GM19468 (cell line): ENCODE results near the gene C1QBP.

Experiments
- ATAC-seq: cut with Tn5 transposase; IDR thresholded peaks from one replicate; pipeline ENCODE4 v1.9.1; 2021; ENCODE audit warnings: mild to moderate bottlenecking, moderate library complexity, moderate number of reproducible peaks; ENCODE audit not compliant: unreplicated experiment; ENCODE audit errors: extremely low read depth

Gene C1QBP, protein sequence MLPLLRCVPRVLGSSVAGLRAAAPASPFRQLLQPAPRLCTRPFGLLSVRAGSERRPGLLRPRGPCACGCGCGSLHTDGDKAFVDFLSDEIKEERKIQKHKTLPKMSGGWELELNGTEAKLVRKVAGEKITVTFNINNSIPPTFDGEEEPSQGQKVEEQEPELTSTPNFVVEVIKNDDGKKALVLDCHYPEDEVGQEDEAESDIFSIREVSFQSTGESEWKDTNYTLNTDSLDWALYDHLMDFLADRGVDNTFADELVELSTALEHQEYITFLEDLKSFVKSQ

DNA sequence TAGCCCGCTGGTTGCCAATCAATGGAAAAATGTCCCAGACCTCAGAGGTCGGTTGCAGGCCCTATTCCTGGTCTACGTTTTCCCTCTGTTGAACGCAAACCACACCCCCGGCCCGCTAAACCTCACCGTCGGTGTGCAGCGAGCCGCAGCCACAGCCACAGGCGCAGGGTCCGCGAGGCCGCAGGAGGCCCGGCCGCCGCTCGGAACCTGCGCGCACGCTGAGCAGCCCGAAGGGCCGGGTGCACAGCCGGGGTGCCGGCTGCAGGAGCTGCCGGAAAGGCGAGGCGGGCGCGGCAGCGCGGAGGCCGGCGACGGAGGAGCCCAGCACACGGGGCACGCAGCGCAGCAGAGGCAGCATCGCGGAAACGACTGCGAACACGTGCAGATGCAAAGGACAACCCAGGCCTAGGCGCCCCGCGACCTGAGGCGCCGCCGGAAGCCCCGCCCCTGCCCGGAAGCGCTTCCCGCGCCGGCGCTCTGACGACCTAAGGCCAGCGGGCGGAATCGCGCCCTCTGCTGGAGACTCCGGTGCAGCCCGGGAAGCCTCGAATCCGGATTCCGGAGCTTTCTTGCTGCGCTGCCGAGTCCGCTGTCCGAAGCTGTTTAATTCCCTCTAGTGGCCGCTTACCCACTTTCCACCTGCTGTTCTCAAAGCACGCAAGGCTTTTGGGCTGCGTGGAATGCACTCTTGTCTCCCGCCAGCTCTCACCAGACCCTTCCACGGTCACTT lies at the start of gene C1QBP:
C1QBP (minus strand) TSS at position 440 of the 730 bp plus-strand sequence; CDS start at position 358, 82 bp downstream.
- ATAC-seq: peak; percentile 51

- ATAC-seq: no peak
Observed at GRCh38 chr17:5488752-5489151, 49.8 kb upstream of the C1QBP start.

- ATAC-seq: peak; percentile 59
Observed at GRCh38 chr17:5486206-5487124, 47.5 kb upstream of the C1QBP start, which contains the start of gene MIS12. Gene MIS12, plus strand, starts transcription at chr17:5486566. Its CDS starts 2,297 bp downstream, at chr17:5488863.

DNA sequence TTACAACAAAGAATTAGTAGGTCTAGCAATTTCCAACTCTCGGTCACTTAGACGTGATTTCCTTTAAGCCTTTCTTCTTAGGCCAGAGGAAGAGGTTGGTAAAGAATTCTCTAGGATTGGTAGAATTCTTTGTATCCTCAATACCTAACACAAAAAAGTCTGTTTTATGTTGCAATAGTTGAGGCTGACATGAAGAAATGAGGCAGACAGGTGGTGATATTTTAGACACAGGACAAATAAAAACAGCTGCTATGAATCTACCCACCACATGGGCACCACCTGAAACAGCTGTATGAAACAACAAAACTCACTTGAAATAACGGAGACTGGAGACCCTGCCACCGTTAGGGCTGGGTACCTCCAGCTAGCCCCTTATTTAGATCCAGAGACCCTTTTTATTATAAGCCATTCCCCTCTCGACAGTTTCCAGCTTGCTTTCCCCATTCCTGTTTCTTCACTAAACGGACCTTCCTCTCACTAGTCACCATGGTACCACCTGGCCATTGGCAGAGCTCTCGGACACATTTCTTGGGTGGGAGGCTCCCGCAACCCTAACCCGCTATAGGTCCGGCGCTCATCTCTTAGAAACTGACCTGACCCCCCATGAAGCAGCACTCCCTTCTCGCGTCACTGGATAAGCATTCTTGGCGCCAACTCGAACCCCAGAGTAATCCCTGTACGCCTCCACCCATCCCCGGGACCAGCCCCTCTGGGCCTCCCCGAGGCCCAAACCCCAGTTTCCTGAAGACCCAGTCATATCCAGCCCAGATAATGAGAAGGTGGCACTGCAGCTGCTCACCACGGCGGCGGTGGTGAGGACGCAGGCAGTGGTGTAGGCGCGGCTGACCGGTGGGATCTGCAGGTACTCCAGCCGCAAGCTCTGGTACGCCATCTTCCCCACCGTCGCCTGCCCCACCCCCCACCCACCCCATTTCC lies 46.6 kb upstream of the C1QBP start, which contains the start of gene DERL2:
DERL2 (minus strand) TSS at position 909 of the 936 bp plus-strand sequence; CDS start at position 892, 17 bp downstream.
- peak; percentile 5 for ATAC-seq

GRCh38 chr17:5481451-5481850 lies 42.5 kb upstream of the C1QBP start:
- ATAC-seq: no peak

GRCh38 chr17:5480962-5481361 lies 42.0 kb upstream of the C1QBP start:
- no peak for ATAC-seq

DNA sequence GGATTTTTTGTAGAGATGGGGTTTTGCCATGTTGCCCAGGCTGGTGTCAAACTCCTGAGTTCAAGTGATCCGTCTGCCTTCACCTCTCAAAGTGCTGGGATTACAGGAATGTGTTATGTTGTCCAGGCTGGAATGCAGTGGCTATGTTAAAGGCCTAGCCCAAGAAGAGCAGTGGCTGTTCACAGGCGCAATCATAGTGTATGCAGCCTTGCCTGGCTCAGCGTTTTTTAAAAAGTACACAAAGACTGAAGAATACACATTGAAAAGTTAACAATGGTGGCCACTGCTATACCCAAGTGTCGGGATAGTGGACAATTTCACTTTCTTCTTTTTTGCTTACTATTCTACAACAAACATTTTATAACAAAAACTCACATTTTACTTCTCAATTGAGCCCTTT lies 40.0 kb upstream of the C1QBP start:
- no peak for ATAC-seq

DNA sequence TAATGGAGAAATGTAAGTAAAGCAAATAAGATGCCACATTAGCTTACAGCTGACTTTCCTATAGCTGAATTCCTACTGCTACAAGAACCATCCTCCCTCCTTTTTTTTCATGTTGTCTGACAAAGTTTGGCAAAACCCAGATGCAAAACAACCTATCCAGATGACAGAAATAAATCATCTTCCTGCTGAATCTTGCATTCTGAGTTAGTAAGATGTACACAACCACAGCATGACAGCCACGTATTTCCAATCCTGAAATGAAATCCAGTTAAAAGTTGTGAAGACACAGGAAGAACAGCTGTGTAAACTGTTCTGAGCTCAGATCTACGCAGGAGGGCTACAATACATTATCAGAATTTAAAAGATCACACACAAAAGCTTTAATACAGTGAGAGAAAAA lies 35.0 kb upstream of the C1QBP start:
- no peak for ATAC-seq

DNA sequence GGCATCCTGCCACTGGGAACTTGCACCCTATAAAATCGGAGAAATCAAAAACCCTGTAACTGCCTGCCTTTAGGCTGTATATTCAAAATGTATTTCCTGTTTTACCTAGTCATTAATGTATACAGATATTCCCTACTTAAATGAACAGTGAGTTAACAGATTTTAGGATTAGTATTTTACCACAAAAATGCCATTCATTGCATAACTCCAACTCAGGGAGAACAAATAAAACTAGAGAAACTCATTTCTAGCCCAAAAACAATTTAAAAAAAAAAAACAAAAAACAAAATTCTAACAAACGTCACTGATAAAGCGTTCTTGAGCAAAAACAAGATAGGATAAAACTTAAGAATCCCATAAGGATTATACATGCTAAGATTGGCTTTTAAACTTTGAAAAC lies 33.6 kb upstream of the C1QBP start:
- ATAC-seq: no peak

DNA sequence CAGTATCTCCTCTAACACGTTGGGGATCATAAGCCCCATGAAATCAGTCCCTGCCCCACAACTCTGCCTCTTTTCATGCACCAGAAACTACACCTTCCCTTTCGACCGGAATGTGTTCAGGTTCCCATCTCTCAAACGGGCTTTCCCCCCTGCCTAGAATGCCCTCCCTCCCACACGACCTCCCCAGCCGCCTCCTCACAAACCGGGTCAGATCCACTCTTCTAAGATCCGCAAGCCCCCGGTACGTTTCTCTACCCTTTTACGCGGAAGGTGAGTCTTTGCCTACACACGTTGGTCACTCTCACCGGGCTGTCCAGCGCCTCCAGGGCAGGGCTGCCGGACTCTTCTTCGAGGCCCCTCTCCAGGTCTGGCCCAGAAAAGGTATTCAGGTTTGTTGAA lies 29.1 kb upstream of the C1QBP start:
- no peak for ATAC-seq

DNA sequence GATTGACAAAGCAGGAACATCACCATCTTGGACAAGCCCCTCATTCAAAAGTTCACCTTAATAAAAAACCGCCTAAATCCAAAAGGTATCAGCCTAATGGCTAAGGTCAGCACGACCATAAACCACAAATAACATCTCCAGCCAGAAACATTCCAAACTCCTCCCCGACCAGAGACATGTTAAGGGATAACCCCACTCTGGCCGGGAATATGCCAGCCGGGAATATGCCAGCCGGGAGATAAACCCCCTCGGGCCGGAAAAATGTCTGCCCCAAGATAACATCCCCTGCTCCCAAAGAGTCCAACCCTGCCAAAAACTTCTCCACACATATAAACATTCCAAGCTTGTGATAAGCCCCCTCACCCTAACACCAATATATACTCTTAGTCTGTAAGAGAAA lies 28.5 kb upstream of the C1QBP start:
- ATAC-seq: no peak

- ATAC-seq: no peak
Observed at GRCh38 chr17:5466295-5466694, 27.3 kb upstream of the C1QBP start.

GRCh38 chr17:5464717-5465507 lies 26.0 kb upstream of the C1QBP start:
- no peak for ATAC-seq

DNA sequence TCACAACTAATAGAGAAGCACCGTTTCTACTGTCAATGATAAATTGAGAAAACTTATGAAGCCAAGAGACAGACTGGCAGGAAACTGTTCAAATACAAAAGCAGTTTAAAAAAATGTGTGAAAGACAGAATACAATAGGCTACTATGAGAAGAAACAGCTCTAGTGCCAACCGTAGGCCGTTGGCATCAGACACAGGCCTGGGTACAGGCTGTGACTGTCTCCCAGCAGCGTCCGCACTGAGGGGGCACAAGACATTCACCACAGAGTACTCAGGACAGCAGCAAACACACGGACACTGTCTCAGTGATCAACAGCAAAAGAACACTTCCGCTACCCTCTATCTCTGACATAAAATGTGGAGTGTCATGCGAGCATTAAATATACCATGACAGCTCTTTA lies 7.8 kb upstream of the C1QBP start:
- no peak for ATAC-seq

DNA sequence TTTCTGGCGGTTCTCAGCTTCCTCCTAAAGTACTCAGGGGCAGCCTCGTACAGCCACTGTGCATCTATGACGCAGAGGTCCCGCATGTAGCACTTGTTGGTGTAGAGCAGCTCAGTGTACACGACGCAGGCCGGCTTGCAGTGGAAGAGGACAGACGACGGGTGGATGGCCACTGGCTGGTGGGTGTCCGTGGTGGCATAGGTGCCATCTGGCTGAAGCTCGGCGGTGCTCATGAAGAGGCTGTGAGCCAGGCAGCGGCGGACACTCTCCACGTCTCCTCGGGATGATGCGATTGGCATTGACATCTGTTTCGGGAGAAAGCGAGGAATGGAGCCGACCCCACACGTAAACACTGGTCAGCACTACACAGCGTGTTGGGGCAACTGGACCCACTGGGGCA lies 5.3 kb upstream of the C1QBP start:
- ATAC-seq: no peak

DNA sequence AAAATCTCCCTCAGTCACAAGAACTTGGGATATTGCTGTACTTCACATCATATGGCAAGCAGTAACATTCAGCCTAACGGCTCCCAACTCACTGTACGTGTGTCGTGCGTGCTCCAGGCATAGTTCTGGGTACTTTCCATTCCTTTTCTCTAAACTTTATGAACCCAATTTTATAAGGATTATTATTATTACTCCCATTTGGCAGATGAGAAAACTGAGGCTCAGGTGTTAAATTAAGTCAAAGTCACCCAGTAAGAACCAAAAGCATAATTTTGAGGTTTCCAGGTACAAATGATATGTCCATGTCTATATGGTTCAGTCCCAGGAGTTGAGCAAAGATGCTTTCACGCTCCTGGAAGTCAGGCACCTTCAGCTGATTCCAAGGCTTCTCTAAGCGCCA lies 4.8 kb upstream of the C1QBP start:
- ATAC-seq: no peak

DNA sequence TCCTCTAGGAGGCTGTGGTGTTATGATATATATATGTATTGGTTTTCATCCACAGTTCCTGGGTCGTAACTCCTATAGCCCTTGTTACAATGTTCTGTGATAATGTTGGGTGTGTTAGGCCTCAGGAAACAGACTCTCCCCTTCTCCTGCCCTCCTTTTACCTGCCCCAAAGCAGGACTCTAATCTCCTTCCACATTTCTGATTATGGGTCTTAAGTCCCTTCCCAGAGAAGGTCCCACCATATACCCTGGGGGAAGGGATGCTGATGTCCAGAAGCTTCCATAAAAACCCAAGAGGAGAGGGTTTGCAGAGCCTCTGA lies 450 bp upstream of the C1QBP start:
- no peak for ATAC-seq

- ATAC-seq: no peak
Observed at GRCh38 chr17:5437721-5438317, 1.1 kb downstream of the C1QBP start.
